D721Med (cell line): ENCODE data around the gene EXOSC1.

Source experiments
- DNase-seq: peaks from one replicate; pipeline ENCODE4 v3.0.0; 2011; ENCODE audit warnings: low spot score; ENCODE audit not compliant: insufficient read length
- FAIRE-seq: peaks from 2 replicates; lab custom pipeline; 2011; peaks lifted over from hg19 to GRCh38; lab: Jason Lieb, UNC
- TF ChIP-seq, protein P1 (sequence below): IDR thresholded peaks from 2 replicates; pipeline ENCODE4 v1.5.1; 2012; ENCODE audit warnings: mild to moderate bottlenecking, control low read depth; ENCODE audit not compliant: insufficient read depth; ENCODE audit errors: missing control alignments

Gene EXOSC1, protein sequence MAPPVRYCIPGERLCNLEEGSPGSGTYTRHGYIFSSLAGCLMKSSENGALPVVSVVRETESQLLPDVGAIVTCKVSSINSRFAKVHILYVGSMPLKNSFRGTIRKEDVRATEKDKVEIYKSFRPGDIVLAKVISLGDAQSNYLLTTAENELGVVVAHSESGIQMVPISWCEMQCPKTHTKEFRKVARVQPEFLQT

DNA sequence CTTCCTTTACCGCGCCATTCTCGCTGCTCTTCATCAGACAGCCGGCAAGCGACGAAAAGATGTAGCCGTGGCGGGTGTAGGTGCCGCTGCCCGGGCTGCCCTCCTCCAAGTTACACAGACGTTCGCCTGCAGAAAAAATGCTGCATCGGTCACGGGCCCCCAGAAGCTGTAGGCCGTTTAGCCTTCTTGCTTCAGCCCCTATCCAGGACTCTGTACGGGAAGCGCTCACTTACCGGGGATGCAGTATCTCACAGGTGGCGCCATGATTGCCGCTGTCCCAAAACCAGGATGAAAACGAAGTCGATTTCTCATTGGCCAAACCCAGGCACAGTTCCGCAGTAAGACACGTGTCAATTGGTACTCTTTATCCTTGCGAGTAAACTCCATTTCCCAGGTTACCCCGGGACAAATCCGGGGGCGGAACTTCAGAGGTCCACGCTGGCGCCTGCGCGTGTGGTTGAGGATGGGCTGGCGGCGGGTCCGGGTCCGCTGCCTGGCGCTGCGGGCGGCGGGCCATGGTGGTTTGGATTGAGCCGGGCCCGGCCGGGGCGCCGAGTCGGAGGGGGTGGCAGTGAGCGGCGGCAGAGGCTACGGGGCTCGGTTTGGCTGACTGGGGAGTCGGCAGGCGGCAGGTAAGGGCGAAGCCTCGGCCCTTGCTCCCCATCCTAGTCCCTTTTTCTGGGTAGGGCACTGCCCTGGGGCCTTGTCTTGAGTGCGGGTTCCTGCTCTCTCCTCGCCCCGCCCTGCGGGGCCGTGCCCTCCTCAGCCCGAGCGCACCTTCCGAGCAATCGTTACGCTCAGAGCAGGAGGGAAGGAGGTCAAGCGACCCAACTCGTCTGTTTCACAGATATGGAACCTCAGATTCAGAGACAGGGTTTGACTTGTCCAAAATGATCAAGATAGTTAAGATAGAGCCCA is at the start of gene EXOSC1, which contains the start of gene ZDHHC16:
Gene EXOSC1 (minus strand): TSS at position 285 of the 918 bp plus-strand sequence. CDS start 21 bp downstream, at position 264.
Gene ZDHHC16 (plus strand): TSS at position 454 of the 918 bp plus-strand sequence. CDS start 5,501 bp downstream, outside the sequence.
- DNase-seq (peak; percentile 99), FAIRE-seq (peak; percentile 38)
- TF ChIP-seq, protein P1, sequence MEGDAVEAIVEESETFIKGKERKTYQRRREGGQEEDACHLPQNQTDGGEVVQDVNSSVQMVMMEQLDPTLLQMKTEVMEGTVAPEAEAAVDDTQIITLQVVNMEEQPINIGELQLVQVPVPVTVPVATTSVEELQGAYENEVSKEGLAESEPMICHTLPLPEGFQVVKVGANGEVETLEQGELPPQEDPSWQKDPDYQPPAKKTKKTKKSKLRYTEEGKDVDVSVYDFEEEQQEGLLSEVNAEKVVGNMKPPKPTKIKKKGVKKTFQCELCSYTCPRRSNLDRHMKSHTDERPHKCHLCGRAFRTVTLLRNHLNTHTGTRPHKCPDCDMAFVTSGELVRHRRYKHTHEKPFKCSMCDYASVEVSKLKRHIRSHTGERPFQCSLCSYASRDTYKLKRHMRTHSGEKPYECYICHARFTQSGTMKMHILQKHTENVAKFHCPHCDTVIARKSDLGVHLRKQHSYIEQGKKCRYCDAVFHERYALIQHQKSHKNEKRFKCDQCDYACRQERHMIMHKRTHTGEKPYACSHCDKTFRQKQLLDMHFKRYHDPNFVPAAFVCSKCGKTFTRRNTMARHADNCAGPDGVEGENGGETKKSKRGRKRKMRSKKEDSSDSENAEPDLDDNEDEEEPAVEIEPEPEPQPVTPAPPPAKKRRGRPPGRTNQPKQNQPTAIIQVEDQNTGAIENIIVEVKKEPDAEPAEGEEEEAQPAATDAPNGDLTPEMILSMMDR = no peak

DNA sequence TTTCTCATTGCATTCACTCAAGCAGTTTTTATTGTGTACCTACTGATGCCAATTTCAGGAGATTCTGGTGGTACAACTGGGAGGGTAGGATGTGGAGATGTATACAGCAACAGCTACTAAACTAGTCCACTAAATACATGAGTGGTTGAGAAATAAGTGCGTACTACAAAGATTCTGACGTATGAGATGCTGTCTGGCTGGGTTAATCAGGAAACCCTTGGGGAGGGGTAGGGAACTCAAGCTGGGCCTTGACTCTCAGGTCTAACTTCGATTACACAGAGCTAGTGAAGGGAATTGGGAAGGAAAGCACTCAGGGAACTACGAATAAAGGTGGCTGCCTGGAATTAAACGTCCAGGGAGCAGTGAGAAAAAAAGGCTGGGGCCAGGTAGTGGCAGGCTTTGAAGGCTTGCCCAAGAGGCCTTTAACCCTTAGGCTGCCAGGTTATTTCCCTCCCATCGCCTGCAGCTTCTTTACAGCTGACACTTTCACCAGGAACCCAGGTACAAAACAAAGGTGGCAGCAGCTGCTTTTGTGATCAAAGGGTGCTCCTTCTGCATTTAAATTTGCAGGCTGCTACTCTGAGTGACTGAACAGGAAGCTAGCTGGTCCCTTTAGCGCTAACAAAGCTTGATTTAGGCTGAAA is 49.2 kb upstream of the EXOSC1 start:
- FAIRE-seq (no peak), DNase-seq (no peak)
- TF ChIP-seq, protein P1 = no peak

DNA sequence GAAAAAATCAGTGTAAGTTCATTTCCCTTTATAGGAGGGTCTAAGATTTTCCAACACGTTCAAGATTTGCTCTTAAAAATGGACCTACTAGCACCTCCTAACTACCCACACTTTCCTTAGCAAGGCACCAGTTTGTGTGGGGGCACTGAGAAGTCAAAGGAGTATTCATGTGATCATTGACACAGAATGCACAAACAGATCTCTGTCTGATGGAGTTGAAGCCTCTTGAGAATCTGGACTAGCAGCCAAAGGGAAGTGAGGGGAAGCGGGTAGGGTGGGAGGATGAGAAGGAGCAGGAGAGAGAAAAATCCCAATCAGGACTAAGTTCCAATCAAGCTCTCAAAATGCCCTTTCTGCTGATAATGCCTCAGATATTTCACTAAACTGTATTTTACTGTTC is 48.3 kb upstream of the EXOSC1 start:
- DNase-seq (no peak), FAIRE-seq (no peak)
- TF ChIP-seq, protein P1 = no peak

DNA sequence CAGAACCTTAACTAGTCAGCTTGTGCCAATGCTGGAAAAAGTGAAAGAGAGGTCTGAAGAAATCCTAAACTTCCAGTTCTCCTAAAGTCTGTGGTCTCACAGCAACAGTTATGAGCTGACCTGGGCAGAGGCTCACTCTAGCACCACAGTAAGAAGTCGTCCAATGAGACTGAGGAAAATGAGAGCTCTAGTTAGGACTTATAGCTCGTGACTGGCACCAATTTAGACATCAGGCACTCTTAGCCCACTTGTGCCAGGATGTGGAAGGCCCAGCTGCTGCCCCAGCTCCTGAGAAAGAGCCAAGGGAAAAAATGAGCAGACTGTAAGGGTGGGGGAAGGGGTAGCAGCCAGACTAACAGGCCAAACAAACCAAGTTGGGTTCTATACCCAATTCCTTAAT is 44.8 kb upstream of the EXOSC1 start:
- no peak for FAIRE-seq
- DNase-seq = no peak
- TF ChIP-seq, protein P1 = no peak

DNA sequence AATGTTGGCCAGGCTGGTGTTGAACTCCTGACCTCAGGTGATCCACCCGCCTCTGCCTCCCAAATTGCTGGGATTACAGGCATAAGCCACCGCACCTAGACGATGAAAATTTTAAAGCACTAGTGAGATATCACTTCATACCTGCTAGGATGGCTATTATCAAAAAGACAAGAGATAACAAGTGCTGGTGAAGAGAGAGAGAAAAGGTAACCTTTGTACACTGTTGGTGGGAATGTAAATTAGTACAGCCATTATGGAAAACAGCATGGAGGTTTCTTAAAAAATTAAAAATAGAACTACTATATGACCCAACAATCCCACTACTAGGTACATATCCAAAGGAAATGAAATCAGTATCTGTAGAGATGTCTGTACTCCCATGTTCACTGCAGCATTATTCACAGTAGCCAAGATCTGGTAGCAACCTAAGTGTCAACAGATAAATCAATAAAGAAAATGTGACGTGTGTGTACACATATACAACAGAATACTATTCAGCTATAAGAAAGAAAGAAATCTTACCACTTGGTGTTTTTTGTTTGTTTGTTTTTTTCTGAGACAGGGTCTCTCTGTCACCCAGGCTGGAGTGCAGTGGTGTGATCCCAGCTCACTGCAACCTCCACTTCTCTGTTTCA is 40.0 kb upstream of the EXOSC1 start:
- TF ChIP-seq, protein P1 = no peak
- FAIRE-seq (no peak), DNase-seq (no peak)

DNA sequence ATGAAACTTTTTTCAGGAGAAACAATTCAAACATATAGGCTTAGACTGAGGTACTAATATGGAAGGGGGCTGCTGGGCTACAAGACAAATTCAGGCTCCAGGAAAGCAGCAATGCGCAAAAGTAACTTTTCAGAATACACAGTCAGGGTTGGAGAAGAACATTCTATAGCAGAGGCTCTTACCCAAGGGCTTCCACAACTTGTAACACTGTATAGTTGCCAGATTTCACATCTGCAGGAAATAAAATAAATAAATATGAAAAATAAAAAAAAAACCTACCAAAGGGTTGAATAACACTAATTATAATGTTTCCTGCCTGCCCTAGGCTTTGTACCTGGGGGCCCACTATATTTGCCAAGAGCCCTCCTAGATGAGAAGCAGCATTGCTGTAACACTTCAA is 38.1 kb upstream of the EXOSC1 start:
- DNase-seq (no peak), FAIRE-seq (no peak)
- TF ChIP-seq, protein P1 = no peak
